HG02938 (cell line): Measurements from ENCODE around the gene MRPS14.

Source experiments
- ATAC-seq: cut with Tn5 transposase; IDR thresholded peaks from one replicate; pipeline ENCODE4 v1.9.1; 2021; ENCODE audit warnings: mild to moderate bottlenecking, moderate library complexity; ENCODE audit not compliant: unreplicated experiment

The MRPS14 gene

DNA sequence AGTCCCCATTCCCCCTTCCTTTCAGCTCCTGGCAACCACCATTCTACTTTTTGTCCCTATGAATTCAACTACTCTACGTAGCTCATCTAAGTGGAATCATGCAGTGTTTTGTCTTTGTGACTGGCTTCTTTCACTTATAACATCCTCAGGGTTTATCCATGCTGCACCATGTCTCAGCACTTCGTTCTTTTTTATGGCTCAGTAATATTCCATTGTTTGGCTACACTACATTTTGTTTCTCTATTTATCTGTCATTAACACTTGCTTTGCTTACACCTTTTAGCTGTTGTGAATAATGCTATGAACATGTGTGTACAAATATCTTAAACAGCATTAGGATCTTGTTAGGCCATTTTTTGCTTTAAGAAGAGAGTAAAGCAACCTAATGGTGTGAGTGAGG is 1.5 kb upstream of the MRPS14 start:
- ATAC-seq: no peak

DNA sequence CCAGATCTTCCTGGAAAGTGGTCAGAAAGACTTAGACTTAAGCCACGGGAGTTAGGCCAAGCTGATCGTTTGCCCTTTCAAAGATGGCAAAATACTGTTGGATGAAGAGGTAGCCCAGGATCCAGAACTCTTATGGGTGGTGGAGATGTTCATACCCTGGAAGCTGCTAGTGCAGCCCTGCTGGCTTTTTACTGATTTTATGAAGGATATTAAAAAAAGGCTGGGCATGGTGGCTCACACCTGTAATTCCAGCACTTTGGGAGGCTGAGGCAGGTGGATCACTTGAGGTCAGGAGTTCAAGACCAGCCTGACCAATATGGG is 657 bp upstream of the MRPS14 start:
- peak; percentile 4 for ATAC-seq

DNA sequence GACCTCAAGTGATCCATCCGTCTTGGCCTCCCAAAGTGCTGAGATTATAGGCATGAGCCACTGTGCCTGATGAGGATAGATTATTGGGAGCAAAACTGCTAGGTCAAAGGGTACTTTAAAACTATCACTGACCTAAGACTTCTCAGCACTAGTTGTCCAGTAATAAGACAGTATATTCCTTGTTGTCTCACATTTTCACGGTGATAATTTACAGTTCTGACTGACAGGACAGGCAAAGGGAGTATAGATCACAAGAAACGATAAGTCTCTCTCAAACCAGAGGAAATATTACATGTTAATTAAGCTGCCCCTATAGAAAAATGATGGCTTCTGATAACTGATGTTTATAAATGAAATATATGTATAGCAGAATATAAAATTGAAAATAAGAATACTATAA is 3.7 kb downstream of the MRPS14 start:
- ATAC-seq: no peak

DNA sequence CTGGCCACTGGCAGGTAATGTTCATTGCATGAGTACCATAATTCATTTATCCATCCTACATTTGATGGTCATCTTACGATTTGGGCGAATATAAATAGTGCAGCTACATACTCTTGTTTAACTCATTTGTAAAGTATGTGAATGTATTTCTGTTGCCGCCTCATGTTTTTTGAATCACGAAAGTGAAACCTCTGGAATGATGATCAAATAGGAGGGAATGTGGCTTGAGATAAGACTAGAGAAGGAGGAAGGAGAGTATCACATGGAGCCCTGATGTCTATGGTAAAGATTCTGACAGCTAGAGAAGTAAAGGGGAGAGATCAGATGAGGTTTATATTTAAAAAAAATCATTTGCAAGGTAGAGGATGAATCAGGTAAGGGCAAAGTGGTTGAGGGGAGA is 8.0 kb downstream of the MRPS14 start:
- no peak for ATAC-seq

DNA sequence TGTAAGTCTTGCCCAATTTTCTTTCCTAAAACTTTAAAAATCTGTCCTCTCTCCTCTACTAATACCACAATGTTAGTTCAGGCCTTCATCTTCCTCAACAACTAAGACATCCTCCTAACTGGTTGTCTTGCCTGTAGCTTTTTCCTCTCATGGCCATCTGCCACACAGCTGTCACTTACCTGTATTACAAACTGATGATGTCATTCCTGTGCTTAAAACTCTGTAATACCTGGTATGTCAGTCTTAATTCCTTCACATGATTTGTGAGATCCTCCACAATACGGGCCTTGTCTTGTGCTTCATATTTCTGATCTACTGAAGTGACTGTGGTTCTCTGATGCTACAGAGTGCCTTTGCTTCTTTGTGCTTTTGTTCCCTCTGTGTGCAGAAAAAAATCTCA is 9.8 kb downstream of the MRPS14 start:
- ATAC-seq: no peak

DNA sequence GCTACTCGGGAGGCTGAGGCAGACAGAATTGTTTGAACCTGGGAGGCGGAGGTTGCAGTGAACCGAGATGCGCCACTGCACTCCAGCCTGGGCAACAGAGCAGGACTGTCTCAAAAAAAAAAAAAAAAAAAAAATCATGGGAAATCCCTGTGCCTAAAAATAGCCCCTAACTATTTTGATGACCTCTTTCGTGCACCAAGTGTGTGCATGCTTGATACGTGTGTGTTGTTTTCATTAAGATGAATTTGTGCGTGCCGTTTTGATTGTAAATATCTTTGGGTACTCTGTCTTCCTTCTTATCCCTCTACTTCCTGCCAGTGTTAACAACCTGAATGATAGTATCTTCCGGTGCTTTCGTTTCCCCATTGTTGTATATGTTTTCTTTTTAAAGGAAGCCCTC is 13.7 kb downstream of the MRPS14 start:
- no peak for ATAC-seq

DNA sequence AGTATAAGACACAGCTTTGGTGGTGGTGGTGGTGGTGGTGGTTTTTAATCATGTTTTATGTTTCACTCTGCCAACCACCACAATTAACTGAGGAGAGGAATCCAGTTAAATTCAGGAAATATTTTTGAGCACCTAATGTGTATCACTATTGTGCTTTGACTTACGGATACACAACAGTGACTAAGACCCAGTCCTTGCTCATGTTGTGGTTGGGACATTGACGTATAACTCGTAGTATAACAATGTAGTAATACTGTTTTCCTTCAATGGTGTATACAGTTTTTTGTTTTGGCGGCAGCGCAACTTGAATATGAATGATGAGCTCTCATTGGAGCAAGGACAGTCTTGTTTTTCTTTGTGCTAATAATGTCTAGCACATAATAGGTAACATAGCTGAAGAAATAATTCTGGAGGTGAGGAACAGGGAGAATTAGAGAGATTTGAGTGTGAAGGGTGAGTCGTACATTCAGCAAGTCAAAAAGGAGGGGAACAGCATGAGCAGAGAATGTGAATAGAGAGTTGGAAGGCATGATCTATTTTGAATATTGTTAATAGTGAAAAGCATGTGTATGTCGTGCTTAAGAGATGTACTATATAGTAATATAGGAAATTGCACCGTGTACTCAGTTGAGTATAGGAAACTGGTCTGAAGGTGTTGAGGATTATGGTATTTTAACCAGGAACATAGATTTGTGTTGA is 18.0 kb downstream of the MRPS14 start:
- ATAC-seq: no peak

DNA sequence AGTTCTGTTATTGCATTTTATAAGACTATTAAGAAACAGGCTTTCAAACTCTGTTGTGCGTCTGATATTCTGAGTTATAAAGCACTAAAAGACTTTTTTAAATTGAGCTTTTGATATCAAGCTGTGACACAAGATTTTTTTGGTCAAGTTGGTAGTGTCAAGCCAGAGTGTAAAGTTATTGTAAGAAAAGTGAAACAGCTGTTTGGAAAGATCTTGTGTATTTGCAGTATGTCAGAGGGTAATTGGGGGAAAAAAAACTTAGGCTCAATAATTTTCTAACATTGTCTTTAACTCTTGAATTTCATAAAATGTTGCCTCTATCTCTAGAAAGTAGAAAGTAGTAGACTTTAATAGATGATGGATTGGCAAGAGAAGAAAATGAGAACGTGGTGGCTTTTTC is 19.7 kb downstream of the MRPS14 start:
- ATAC-seq: no peak

DNA sequence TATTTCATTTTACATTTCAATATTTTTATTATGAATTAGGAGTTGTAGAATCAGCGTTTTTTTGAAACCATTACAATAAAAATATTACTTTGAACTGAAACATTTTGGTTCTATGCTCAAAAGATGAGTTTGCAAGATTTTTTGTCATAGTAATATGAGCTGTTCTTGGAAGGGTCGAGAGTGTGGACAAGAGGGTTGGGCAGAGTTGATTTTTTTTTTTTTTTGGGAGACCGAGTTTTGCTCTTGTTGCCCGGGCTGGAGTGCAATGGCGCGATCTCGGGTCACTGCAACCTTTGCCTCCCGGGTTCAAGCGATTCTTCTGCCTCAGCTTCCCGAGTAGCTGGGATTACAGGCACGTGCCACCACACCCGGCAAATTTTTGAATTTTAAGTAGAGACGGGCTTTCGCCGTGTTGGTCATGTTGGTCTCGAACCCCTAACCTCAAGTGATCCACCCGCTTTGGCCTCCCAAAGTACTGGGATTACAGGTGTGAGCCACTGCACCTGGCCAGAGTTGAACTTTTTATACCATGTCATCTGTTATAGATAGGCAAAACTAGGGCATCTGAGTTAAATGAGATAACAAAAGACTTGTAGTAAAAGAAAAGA is 20.2 kb downstream of the MRPS14 start:
- ATAC-seq: no peak

DNA sequence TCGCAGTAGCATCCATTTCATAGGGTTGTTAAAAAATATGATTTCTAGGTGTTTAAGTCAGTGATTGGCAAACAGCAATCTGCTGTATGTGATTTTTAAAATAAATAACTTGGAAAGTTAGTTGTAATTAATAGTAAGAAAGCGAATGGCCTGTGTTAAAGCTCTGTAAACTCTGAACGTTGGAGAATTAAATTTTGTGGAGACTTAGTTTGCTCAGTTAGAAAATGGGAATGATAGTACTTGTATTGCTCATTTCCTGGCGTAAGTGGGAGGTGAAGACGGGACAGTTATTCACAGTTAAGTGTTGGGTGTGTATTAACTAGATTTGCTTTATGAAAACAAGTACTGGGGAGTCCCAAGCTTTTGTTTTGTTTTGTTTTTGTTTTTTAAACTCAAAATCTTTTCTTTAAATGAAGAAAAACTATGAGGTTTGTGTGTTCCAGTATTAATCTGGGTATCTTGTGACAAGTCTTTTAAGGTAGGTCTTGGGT is 22.5 kb downstream of the MRPS14 start:
- no peak for ATAC-seq

DNA sequence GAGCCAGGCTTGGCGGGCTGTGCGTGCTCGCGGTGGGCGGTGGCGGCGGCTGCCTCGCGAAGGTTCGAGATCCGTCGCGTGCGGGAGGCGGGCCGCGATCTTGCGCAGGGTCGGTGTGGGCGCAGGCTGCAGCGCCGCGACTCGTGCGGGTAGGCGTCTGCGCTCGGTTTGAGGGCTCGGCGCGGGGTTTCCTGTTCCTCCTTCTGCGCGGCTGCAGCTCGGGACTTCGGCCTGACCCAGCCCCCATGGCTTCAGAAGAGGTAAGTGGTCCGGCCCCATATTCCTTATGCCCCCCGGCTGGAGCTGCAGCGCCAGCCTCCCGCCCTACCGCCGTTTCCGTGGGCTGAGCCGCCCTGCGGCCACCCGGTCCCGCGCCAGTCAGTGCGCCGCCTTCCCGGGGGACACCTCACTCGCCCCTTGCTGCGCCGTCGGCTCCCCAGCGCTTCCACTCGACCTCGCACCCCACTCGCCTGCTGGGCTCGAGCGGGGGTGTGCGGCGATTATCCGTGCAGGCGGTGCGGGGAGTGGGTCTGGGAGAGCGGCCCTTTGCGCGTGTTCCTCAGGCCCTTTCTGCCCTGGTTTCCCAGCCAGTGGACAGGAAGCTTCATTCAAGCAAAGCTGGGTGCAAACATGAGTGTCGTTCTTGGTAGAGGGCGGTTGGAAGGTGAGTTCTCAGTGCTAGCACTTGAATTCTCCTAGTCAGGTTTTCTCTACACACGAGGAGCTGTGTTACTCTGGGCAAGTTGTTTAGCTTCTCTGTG is 23.1 kb downstream of the MRPS14 start, which contains the start of gene CACYBP:
TSS of gene CACYBP (plus strand) at position 12 of the 761 bp plus-strand sequence. CDS start at position 246, 234 bp downstream.
- ATAC-seq: peak; percentile 4

DNA sequence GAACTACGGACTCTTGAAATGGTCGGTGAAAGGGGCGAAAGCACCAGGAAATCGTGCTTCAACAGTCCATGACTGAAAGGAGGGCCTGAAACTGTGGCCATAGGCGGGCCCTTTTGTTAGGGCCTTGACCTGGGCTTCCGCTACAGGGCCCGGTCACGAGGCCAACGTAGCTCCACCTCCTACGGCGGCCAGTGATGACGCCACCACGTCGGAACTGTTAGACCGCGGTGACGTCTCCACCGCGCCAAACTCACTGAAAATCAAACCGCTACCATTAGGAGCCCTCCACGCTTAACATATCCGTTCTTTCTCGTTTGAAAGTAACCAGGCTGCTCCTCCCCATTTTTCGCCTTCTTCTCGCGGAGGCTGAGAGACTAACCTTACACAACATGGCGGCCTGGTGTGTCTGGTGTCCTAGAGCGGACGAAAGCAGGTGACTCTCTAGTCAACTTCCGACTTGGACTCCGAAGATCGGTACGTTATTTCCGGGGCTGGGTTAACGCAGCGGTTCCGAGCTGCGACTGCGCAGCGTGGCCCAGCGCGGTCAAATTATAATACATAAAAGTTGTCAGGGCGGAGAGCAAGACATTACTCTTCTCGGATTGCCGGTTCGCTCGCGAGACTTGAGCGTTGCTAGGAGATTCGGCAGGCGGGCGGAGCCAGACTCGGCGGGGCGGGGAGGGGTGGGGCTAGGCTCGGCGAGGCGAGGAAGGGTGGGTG is 23.8 kb downstream of the MRPS14 start:
- peak; percentile 78 for ATAC-seq

DNA sequence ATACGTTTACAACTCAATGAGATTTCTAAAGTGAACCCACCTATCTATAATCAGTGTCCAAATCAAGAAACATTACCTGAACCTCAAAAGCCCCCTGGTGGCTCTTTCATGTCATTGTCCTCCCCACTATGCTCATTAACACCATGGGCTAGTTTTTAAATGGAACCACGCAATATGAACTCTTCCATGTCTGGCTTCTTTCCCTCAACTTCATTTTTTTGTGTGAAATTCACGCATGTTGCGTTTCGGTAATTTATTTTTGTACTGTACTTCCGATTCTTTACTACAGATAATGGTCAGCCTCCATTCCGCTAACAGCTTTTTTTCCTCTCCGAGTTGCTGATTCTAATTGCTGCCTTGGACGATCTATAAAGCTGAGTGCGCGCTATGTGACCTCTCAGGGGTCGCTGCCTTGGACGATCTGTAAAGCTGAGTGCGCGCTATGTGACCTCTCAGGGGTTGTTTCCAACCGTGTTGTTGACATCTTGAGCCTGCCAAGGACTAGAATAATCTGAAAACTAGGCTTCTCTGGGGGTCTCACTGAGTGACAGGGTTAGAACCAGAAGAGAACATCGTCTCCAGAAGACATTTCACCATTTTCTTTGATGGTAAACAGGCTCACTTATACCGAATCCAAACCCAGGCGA is 24.5 kb downstream of the MRPS14 start:
- ATAC-seq: no peak

DNA sequence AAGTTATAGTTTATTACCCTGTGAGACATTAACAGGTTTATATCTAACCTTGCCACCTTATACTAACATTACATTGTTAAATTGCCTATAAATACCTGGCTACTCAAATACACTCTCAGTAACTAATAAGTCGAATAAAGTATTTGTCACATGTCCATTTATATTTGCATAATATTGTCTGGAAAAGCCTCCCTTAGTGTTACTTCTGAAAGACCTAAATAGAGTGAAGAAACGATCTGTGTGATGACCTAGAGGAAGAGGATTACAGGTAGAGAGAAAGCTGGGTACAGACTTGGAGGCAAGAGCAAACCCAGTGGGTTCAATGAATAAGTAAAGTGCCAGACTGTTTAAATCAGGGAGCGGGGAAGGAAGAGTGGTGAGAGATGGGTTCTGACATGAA is 26.2 kb downstream of the MRPS14 start:
- no peak for ATAC-seq

DNA sequence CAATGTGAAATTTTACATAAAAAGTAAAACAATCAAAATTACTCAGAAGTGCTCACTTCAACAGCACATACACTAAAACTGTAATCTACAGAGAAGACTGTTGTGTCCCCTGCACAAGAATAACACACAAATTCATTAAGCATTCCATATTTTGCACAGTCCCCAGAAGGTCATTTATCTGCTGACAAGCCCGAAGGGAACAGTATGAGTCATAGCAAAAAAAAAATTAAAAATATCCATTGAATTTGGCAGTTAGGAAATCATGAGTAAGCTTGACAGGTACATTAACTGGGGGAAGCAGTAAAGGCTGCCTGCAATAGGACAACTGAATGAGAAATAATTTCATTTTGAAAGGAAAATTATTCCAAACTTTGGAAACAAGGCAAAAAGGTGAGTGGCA is 26.7 kb downstream of the MRPS14 start:
- ATAC-seq: no peak

DNA sequence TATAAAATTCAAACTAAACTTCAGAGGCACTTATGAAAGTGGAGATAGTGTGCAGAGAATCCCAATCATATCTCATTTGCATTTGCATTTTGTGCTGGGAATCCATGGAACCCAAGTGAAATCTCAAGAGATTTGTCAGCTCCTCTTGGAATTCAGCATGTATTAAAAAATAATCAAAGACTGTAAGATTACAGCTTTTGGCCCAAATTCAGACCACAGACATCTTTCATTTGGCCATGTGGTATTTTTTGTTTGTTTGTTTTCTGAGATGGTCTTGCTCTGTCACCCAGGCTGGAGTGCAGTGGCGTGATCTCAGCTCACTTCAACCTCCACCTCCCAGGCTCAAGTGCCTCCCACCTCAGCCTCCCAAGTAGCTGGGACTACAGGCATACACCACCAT is 27.3 kb downstream of the MRPS14 start:
- no peak for ATAC-seq

DNA sequence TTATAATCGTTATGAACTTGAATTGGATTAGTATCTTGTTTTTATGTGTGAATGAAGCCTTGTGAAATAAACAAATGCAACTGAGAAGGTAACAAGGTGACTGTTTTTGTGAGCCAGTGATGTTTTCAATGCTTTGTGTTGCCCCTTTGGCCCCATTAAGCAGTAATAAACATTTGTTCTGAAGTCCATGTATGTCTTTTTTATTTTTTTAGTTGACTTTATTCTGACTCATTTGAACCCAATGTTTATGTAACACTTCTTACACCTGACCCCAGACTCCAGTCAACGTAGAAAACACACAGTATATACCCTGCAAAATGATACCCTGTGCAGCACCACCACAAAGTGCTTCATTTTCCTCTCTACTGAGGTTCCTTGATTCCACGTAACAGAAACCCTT is 28.1 kb downstream of the MRPS14 start:
- ATAC-seq: no peak

DNA sequence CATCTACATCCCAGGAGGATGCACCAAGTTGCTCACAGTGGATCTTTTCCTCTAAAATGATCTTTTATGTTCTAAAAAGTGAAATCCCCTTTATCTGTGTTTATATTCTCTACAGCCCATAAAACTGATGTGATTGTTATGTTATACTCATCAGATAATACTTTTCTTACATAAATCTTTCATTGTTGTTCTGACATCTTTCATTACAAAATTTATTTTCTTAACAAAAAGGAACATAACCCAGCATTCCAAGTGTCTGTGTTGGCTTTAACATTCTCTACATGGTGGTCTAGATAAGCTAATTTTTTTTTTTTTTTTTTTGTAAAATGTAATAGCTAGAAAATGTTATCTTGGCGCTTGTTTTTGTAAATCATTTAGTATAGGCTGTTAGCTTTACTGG is 31.8 kb downstream of the MRPS14 start:
- no peak for ATAC-seq

DNA sequence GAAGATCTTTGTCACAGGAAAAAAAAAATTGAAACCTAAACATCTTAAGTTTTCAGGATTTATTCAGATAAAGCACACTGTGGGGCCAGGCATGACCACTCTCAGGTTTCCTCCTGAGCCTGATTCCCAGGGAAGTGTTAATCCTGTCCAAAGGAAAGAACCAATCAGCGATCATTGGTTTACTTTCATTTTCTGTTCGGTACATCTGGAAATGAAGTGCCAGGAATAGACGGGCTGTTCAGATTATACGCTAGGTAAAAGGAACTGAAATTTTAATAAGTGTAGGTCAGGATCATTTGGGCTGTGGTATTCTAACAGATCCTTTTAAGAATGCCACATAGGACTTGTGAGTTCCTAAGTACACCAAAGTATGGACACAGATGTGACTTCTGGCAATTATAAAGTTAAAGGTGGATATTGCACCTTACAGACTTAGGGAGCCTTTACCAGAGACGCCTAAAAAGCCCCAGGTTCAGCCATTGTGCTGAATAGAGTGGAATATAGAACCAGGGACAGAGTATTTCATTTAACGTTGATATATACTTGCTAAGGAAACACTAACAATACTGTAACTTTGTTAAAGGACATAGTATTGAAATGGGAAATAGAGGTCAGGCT is 32.7 kb downstream of the MRPS14 start:
- ATAC-seq: no peak

DNA sequence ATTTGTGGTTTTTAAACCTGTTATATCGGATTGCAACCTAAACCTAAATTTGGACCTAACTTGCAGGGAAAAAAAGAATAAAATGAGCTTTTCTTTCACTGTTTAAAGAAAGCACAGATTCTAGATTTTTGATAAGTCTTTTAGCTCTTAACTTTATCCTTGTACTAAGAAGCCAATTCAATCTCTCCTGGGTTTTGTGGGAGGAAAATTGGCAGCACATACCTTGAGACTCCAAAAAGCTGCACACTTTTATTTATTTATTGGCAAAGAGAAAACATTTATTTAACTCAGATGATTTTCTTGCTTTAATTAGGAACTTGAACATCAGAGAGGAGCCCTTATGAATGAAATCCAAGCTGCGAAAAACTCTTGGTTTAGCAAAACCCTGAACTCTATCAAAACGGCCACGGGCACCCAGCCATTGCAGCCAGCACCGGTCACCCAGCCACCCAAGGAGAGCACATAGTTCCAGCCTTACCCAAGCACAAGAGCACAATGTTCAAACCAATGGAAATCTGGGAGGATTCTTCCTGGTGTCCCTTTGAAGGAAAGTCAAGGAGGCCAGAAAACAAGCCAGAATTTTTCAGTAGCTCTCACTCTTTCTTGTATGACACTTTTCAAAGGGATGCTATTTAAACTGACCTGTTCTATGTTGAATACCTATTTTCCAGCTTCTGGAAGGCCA is 33.5 kb downstream of the MRPS14 start:
- no peak for ATAC-seq
